Cardiac muscle cell (in vitro differentiated cells and primary cell): ENCODE results near the gene CDH23. TPM values are rescaled to one million over a fixed set of nuclear protein-coding genes. Genes with fewer than 3 reads are reported as not detected.
A peak's percentile ranks its signal among the peaks of the same experiment; 100 is the strongest.

ENCODE experiments used
- DNase-seq, 2 donors: peaks; one replicate each; pipeline versions ENCODE4 v3.0.0 to v3.0.0-alpha.2; 2010 to 2017; ENCODE audit warnings: low read depth in 1 of 2, low spot score in 1 of 2
- H3K27ac ChIP-seq: fragments of 200-600 bp; sonication (generic); 2 replicates; pipeline ENCODE4 v1.5.1; 2016
- H3K27me3 ChIP-seq: fragments of 200-600 bp; sonication (generic); 2 replicates; pipeline ENCODE4 v1.6.0; 2016; ENCODE audit warnings: control low read depth
- H3K36me3 ChIP-seq: fragments of 200-600 bp; sonication (generic); 2 replicates; pipeline ENCODE4 v1.5.1; 2016; ENCODE audit warnings: control low read depth
- H3K4me1 ChIP-seq: fragments of 200-600 bp; sonication (generic); 2 replicates; pipeline ENCODE4 v1.8.1; 2017; ENCODE audit warnings: low read depth, mild to moderate bottlenecking, mixed run types
- H3K4me3 ChIP-seq: fragments of 200-600 bp; sonication (generic); 2 replicates; pipeline ENCODE4 v1.5.1; 2016; ENCODE audit warnings: mild to moderate bottlenecking
- H3K9me3 ChIP-seq: fragments of 200-600 bp; sonication (generic); 2 replicates; pipeline ENCODE4 v1.5.1; 2017; ENCODE audit warnings: low read depth, mild to moderate bottlenecking, control low read depth
- polyA plus RNA-seq: library from polyadenylated mRNA; unstranded; fragments of >200 nt; fragmentation: Nextera tagmentation; extraction: Ambion mirVana; gene quantifications from 2 replicates; pipeline ENCODE4 v1.2.1, GENCODE V29; 2016
- total RNA-seq: library from RNA; depleted of rRNA; stranded (reverse); fragments of >200 nt; gene quantifications from 2 replicates; pipeline ENCODE4 v1.2.3, GENCODE V29; 2016
- TF ChIP-seq, protein P1 (sequence below): IDR thresholded peaks from 2 replicates; pipeline ENCODE4 v1.5.1; 2012; ENCODE audit warnings: low read depth, mild to moderate bottlenecking, low read length

The CDH23 gene
- total and polyA plus RNA-seq, 2 experiments from 2014 or later: 0.05 to 0.51 TPM

DNA sequence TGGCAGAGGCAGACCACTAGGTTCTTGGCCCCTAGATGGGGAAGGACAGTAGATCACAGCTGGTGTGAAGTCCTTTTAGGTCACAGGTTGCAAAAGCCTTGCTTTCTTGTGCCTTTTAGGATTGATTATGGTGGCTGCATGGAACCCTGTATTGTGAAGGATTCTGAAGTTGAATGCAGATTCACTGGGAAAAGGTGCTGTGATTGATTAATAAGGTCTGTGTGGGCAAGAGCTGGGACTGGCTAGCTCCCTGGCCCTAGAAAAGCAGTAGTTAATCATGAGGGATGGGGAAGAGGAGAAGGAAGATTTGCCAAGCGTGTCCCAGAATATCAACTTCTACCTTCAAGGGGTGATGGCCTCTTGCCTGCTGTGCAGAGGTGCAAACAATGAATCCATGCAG is 105.5 kb downstream of the CDH23 start:
- H3K9me3 ChIP-seq: no peaks in the 10 kb centered on the region
- TF ChIP-seq, protein P1, sequence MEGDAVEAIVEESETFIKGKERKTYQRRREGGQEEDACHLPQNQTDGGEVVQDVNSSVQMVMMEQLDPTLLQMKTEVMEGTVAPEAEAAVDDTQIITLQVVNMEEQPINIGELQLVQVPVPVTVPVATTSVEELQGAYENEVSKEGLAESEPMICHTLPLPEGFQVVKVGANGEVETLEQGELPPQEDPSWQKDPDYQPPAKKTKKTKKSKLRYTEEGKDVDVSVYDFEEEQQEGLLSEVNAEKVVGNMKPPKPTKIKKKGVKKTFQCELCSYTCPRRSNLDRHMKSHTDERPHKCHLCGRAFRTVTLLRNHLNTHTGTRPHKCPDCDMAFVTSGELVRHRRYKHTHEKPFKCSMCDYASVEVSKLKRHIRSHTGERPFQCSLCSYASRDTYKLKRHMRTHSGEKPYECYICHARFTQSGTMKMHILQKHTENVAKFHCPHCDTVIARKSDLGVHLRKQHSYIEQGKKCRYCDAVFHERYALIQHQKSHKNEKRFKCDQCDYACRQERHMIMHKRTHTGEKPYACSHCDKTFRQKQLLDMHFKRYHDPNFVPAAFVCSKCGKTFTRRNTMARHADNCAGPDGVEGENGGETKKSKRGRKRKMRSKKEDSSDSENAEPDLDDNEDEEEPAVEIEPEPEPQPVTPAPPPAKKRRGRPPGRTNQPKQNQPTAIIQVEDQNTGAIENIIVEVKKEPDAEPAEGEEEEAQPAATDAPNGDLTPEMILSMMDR: no peak
- no peak overlapping the region for H3K27ac ChIP-seq
- no peaks in the 10 kb centered on the region for H3K36me3 ChIP-seq
- no peak for DNase-seq
- no peak overlapping the region for H3K4me3 ChIP-seq
- H3K4me1 ChIP-seq: peaks cover 21% of the 10 kb centered on the region
- H3K27me3 ChIP-seq: no peaks in the 10 kb centered on the region

DNA sequence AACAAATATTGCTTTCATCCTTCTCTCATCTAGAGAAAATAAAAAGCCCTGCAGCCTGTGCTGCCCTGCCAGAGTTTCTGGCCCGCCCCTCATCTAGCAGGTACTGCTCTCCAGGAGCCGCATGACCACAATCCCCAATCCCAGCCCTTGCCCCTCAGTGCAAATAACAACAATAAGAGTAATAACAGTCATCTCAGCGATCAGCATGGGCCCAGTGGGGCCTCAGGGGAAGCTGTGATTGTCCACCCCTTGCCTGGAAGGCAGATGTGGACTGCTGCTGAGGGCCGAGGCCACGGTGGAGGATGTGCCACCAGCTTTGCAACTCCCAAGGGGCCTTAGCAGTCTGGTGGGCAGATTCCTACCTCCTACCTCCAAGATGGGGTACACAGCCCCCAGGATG is 106.1 kb downstream of the CDH23 start:
- peaks cover 14% of the 10 kb centered on the region for H3K4me1 ChIP-seq
- no peak overlapping the region for H3K4me3 ChIP-seq
- no peaks in the 10 kb centered on the region for H3K9me3 ChIP-seq
- H3K27me3 ChIP-seq: no peaks in the 10 kb centered on the region
- H3K27ac ChIP-seq: no peak overlapping the region
- no peak for DNase-seq
- no peaks in the 10 kb centered on the region for H3K36me3 ChIP-seq
- TF ChIP-seq, protein P1: no peak

DNA sequence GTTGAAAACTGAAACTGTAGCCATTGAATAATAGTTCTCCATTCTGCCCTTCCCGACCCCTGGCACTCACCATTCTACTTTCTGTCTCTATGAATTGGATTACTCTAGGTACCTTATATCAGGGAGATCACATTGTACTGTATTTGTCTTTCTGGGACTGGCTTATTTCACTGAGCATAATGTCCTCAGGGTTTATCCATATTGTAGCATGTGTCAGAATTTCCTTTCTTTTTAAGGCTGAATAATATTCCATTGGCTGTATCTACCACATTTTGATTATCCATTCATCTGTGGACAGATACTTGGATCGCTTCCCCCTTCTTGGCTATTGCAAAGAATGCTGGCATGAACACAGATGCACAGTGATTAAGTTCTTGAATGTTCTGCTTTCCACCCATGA is 107.4 kb downstream of the CDH23 start:
- TF ChIP-seq, protein P1: no peak
- Histone ChIP-seq H3K9me3 (no peaks in the 10 kb centered on the region), H3K4me3 (no peak overlapping the region), H3K27ac (no peak overlapping the region), H3K36me3 (no peaks in the 10 kb centered on the region), H3K27me3 (no peaks in the 10 kb centered on the region), H3K4me1 (peaks cover 12% of the 10 kb centered on the region)
- peak in 1 of 2 donors; percentile 14 for DNase-seq

DNA sequence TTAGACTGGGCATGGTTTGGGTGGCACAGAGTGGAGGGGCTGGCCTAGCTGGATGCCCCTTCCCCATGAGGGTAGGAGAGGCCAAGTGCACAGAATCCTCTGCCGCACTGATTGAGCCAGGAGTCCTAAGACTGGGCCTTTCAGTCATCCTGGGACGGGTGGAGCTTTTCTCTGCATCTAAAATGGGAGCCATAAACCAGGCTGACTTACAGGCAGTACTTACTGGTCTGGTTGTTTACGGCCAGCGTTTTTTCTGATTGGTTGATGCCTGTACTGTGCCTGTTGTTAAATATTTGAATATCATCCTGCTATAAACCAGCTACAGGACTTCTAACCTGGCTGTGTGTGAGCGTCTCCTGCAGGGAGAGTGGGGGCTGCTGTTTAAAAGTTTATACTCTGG is 107.8 kb downstream of the CDH23 start:
- TF ChIP-seq, protein P1: no peak
- H3K4me3 ChIP-seq: no peak overlapping the region

DNA sequence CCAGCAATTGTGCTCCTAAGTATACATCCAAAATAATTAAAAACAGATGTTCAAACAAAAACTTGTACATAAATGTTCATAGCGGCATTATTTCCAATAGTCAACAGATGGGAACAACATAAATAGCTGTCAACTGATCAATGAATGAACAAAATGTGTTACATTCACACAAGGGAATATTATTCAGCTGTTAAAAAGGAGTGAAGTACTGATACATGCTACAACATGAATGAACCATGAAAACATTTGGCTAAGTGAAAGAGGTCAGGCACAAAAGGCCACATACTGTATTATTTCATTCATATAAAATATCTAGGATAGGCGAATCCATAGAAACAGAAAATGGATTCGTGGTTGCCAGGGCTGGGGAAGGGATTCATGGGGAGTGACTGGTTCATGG is 109.1 kb downstream of the CDH23 start:
- Histone ChIP-seq H3K4me3 (no peak overlapping the region), H3K27me3 (no peaks in the 10 kb centered on the region), H3K27ac (no peak overlapping the region), H3K4me1 (peaks cover 12% of the 10 kb centered on the region), H3K36me3 (no peaks in the 10 kb centered on the region), H3K9me3 (no peaks in the 10 kb centered on the region)
- TF ChIP-seq, protein P1: no peak
- no peak for DNase-seq

More for the DNA sequence above, 107.8 kb downstream of the CDH23 start:
- no peak overlapping the region for H3K27ac ChIP-seq
- H3K4me1 ChIP-seq: peaks cover 12% of the 10 kb centered on the region
- DNase-seq: no peak
- no peaks in the 10 kb centered on the region for H3K36me3 ChIP-seq
- H3K9me3 ChIP-seq: no peaks in the 10 kb centered on the region
- no peaks in the 10 kb centered on the region for H3K27me3 ChIP-seq

DNA sequence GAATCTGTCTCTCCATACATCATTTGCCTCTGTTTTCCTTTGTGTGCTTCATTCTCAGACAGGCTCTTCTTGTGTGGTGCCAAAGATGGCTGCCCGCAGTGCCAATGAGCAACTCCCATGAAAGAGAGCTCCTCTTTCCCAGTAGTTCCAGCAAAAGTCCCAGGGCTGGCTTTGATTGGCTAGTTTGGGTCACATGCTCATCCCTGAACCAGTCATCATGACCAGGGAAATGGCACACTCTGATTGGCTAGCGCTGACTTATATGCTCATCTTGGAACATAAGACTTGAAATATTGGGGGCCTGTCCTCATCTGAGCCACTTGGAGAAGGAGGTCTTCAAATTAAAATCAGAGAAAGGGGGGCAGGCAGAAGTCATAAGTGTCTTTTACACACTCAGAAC is 112.7 kb downstream of the CDH23 start:
- Histone ChIP-seq H3K27ac (no peak overlapping the region), H3K36me3 (no peaks in the 10 kb centered on the region), H3K27me3 (no peaks in the 10 kb centered on the region), H3K9me3 (no peaks in the 10 kb centered on the region), H3K4me1 (peaks cover 9% of the 10 kb centered on the region), H3K4me3 (no peak overlapping the region)
- DNase-seq: no peak
- TF ChIP-seq, protein P1: no peak
